IPS-18c (cell line): ENCODE results near the gene PEX14.

Source experiments
- H3K4me3 ChIP-seq: 2 replicates; pipeline ENCODE4 v1.7.0; 2013; ENCODE audit warnings: low read depth, mild to moderate bottlenecking, low read length, moderate library complexity; ENCODE audit not compliant: insufficient read depth
- H3K9me3 ChIP-seq: one replicate; pipeline ENCODE4 v1.6.1; 2013; ENCODE audit warnings: mild to moderate bottlenecking, low read length, moderate library complexity; ENCODE audit not compliant: control insufficient read depth, insufficient read depth

PEX14 gene

GRCh38 chr1:10612436-10613160 lies 137.8 kb downstream of the PEX14 start:
- H3K9me3 ChIP-seq: no peaks in the 10 kb centered on the region
- no peak overlapping the region for H3K4me3 ChIP-seq

- Histone ChIP-seq H3K4me3 (no peak overlapping the region), H3K9me3 (no peaks in the 10 kb centered on the region)
Observed at GRCh38 chr1:10613340-10613739, 138.6 kb downstream of the PEX14 start.

- no peaks in the 10 kb centered on the region for H3K9me3 ChIP-seq
Observed at GRCh38 chr1:10613861-10614260, 139.1 kb downstream of the PEX14 start.

GRCh38 chr1:10614377-10615225 lies 139.9 kb downstream of the PEX14 start:
- H3K9me3 ChIP-seq: no peaks in the 10 kb centered on the region
- H3K4me3 ChIP-seq: no peak overlapping the region

More at GRCh38 chr1:10613861-10614260, 139.1 kb downstream of the PEX14 start:
- no peak overlapping the region for H3K4me3 ChIP-seq

GRCh38 chr1:10615332-10615731 lies 140.6 kb downstream of the PEX14 start:
- H3K4me3 ChIP-seq: no peak overlapping the region
- H3K9me3 ChIP-seq: no peaks in the 10 kb centered on the region

GRCh38 chr1:10615932-10616671 lies 141.4 kb downstream of the PEX14 start:
- no peaks in the 10 kb centered on the region for H3K9me3 ChIP-seq
- no peak overlapping the region for H3K4me3 ChIP-seq

GRCh38 chr1:10616696-10617095 lies 141.9 kb downstream of the PEX14 start:
- Histone ChIP-seq H3K4me3 (no peak overlapping the region), H3K9me3 (no peaks in the 10 kb centered on the region)

- Histone ChIP-seq H3K4me3 (no peak overlapping the region), H3K9me3 (no peaks in the 10 kb centered on the region)
Observed at GRCh38 chr1:10617318-10617717, 142.6 kb downstream of the PEX14 start.

- no peaks in the 10 kb centered on the region for H3K9me3 ChIP-seq
Observed at GRCh38 chr1:10617931-10618885, 143.5 kb downstream of the PEX14 start.

GRCh38 chr1:10620776-10621175 lies 146.0 kb downstream of the PEX14 start:
- Histone ChIP-seq H3K4me3 (no peak overlapping the region), H3K9me3 (no peaks in the 10 kb centered on the region)

More at GRCh38 chr1:10617931-10618885, 143.5 kb downstream of the PEX14 start:
- H3K4me3 ChIP-seq: no peak overlapping the region

- no peaks in the 10 kb centered on the region for H3K9me3 ChIP-seq
- H3K4me3 ChIP-seq: no peak overlapping the region
Observed at GRCh38 chr1:10621906-10622305, 147.2 kb downstream of the PEX14 start.

GRCh38 chr1:10622910-10623685 lies 148.3 kb downstream of the PEX14 start:
- Histone ChIP-seq H3K4me3 (no peak overlapping the region), H3K9me3 (no peaks in the 10 kb centered on the region)

- H3K9me3 ChIP-seq: no peaks in the 10 kb centered on the region
- no peak overlapping the region for H3K4me3 ChIP-seq
Observed at GRCh38 chr1:10623686-10624145, 149.0 kb downstream of the PEX14 start.

- no peaks in the 10 kb centered on the region for H3K9me3 ChIP-seq
- H3K4me3 ChIP-seq: no peak overlapping the region
Observed at GRCh38 chr1:10624256-10625050, 149.7 kb downstream of the PEX14 start.

- H3K9me3 ChIP-seq: no peaks in the 10 kb centered on the region
- no peak overlapping the region for H3K4me3 ChIP-seq
Observed at GRCh38 chr1:10625076-10625475, 150.3 kb downstream of the PEX14 start.
